Measurements from ENCODE around the gene PRXL2B. TPM values are rescaled to one million over a fixed set of nuclear protein-coding genes. Genes with fewer than 3 reads are reported as not detected.
A peak's percentile ranks its signal among the peaks of the same experiment; 100 is the strongest.
"Not testable (repeated sequence)": the region's sequence is repeated elsewhere in the genome, so short reads cannot be mapped to it uniquely, and the experiment has no call there.

PRXL2B gene
- total RNA-seq, 1 donor from 2014 or later, result 43.5 TPM

DNA sequence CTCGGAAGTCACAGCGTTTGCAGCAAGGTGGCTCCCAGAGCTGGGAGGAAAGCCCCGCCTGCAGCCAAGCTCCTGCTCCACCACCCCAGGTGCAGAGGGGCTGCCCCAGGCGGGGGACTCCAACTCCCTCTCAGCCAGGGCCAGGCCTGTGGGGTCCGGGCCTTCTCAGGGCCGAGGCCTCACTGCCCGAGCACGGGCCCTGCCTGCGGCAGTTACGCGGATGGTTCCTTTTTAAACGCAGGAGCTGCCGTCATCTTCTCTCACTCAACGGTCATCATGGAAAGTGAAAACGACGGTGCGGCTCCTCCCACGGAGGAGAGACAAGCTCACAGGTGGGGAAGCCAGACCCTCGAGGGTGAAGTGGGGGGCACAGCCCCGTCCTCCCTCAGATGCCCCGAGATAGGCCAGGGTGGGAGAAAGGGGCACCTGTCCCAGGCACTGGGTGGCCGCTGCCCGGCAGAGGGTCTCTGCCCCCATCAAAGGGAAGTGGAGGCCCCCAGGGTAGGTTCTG is 9.0 kb upstream of the PRXL2B start:
- H3K27me3 Mint-ChIP-seq, result not testable (repeated sequence)
- H3K4me1 Mint-ChIP-seq, result peaks cover 60% of the 10 kb centered on the region
- H3K4me3 Mint-ChIP-seq, result peak overlapping the region; percentile 81
- DNase-seq, result peak; percentile 82
- peaks cover 23% of the 10 kb centered on the region for H3K9me3 Mint-ChIP-seq
- H3K36me3 Mint-ChIP-seq (ENCODE audit: low read depth), result peaks cover 25% of the 10 kb centered on the region
- peak overlapping the region; percentile 99 for H3K27ac Mint-ChIP-seq
- intact Hi-C loops (cut with micrococcal nuclease), result loop anchor here (1.0 kb wide), 1 partner anchor 21 kb away; the partner anchor contains the start of gene TNFRSF14

- H3K27me3 Mint-ChIP-seq, result no peaks in the 10 kb centered on the region
- H3K4me3 Mint-ChIP-seq, result peak overlapping the region; percentile 81
- peaks cover 15% of the 10 kb centered on the region for H3K36me3 Mint-ChIP-seq (ENCODE audit: low read depth)
- H3K9me3 Mint-ChIP-seq, result peaks cover 14% of the 10 kb centered on the region
- no peak for DNase-seq
- H3K4me1 Mint-ChIP-seq, result peaks cover 64% of the 10 kb centered on the region
- peak overlapping the region; percentile 99 for H3K27ac Mint-ChIP-seq
- intact Hi-C loops (cut with micrococcal nuclease), result loop anchor here (1.0 kb wide), 1 partner anchor 22 kb away; the partner anchor contains the start of gene TNFRSF14
Measured at GRCh38 chr1:2578758-2579118, 7.8 kb upstream of the PRXL2B start.

GRCh38 chr1:2580691-2581090 is 5.9 kb upstream of the PRXL2B start:
- peak overlapping the region; percentile 80 for H3K27ac Mint-ChIP-seq

GRCh38 chr1:2582391-2582790 is 4.2 kb upstream of the PRXL2B start:
- intact Hi-C loops (cut with micrococcal nuclease), result loop anchor here (10.0 kb wide), 1 partner anchor 288 kb away; no protein-coding TSS in a partner anchor
- peaks cover 11% of the 10 kb centered on the region for H3K36me3 Mint-ChIP-seq (ENCODE audit: low read depth)
- no peaks in the 10 kb centered on the region for H3K27me3 Mint-ChIP-seq
- H3K4me3 Mint-ChIP-seq, result peak overlapping the region; percentile 11
- peaks cover 8% of the 10 kb centered on the region for H3K9me3 Mint-ChIP-seq
- H3K4me1 Mint-ChIP-seq, result peaks cover 64% of the 10 kb centered on the region
- no peak for DNase-seq
- H3K27ac Mint-ChIP-seq, result peak overlapping the region; percentile 90

More at GRCh38 chr1:2580691-2581090, 5.9 kb upstream of the PRXL2B start:
- Mint-ChIP-seq H3K9me3 (peaks cover 8% of the 10 kb centered on the region), H3K36me3 (ENCODE audit: low read depth) (peaks cover 12% of the 10 kb centered on the region), H3K4me3 (peak overlapping the region; percentile 49), H3K27me3 (no peaks in the 10 kb centered on the region), H3K4me1 (peaks cover 74% of the 10 kb centered on the region)
- no peak for DNase-seq
- intact Hi-C loops (cut with micrococcal nuclease), result loop anchor here (10.0 kb wide), 1 partner anchor 286 kb away; no protein-coding TSS in a partner anchor

- Mint-ChIP-seq H3K27ac (peak overlapping the region; percentile 95), H3K4me3 (peak overlapping the region; percentile 93), H3K9me3 (peaks cover 8% of the 10 kb centered on the region), H3K27me3 (no peaks in the 10 kb centered on the region), H3K4me1 (peaks cover 57% of the 10 kb centered on the region), H3K36me3 (ENCODE audit: low read depth) (peaks cover 13% of the 10 kb centered on the region)
- intact Hi-C loops (cut with micrococcal nuclease), result loop anchor here (10.0 kb wide), 1 partner anchor 289 kb away; no protein-coding TSS in a partner anchor
- DNase-seq, result no peak
Measured at GRCh38 chr1:2583331-2583791, 3.2 kb upstream of the PRXL2B start.

DNA sequence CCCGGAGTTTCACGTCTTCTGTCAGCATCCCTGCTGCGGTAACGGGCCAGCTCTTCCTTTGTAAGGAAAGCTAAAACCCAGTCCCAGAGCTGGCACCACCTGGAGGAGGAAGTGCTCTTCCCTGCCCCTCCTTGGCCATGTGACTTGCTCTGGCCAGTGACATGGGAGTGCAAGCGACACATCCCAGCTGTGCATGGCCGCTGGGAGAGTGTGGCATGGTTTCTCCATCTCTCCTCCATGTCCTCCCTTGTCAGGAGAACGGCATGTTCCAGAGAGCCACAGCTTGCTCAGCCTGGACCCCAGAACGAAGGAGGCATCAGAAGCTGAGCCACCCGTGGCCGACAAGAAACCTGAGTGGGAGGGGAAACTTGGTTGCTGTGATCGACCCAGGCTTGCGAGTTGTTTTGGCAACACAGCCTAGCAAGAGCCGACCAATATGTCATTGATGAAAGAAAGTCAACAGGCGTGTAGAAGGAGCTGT is 2.7 kb upstream of the PRXL2B start:
- Mint-ChIP-seq H3K27ac (peak overlapping the region; percentile 95), H3K36me3 (ENCODE audit: low read depth) (peaks cover 10% of the 10 kb centered on the region), H3K4me1 (peaks cover 51% of the 10 kb centered on the region), H3K27me3 (no peaks in the 10 kb centered on the region), H3K9me3 (peaks cover 6% of the 10 kb centered on the region), H3K4me3 (peak overlapping the region; percentile 93)
- intact Hi-C loops (cut with micrococcal nuclease), result loop anchor here (10.0 kb wide), 1 partner anchor 289 kb away; no protein-coding TSS in a partner anchor
- DNase-seq, result peak; percentile 79

- Mint-ChIP-seq H3K27me3 (no peaks in the 10 kb centered on the region), H3K9me3 (peaks cover 3% of the 10 kb centered on the region), H3K4me3 (peak overlapping the region; percentile 93), H3K36me3 (ENCODE audit: low read depth) (peaks cover 13% of the 10 kb centered on the region), H3K4me1 (peaks cover 47% of the 10 kb centered on the region), H3K27ac (peak overlapping the region; percentile 95)
- no peak for DNase-seq
- intact Hi-C loops (cut with micrococcal nuclease), result loop anchor here (1.0 to 10.0 kb wide), 4 partner anchors 29 to 668 kb away; partner anchors contain the start of genes CALML6, PEX10, TMEM52 and TNFRSF14
Measured at GRCh38 chr1:2584686-2585317, 1.8 kb upstream of the PRXL2B start.

- Mint-ChIP-seq H3K4me1 (peaks cover 43% of the 10 kb centered on the region), H3K27ac (peak overlapping the region; percentile 95), H3K4me3 (peak overlapping the region; percentile 93), H3K27me3 (no peaks in the 10 kb centered on the region), H3K9me3 (peaks cover 3% of the 10 kb centered on the region), H3K36me3 (ENCODE audit: low read depth) (peaks cover 15% of the 10 kb centered on the region)
- intact Hi-C loops (cut with micrococcal nuclease), result loop anchor here (1.0 to 10.0 kb wide), 7 partner anchors 29 to 668 kb away; partner anchors contain the start of genes CALML6, PANK4, PEX10 and TMEM52
- peak; percentile 91 for DNase-seq
Measured at GRCh38 chr1:2585318-2586092, 1.1 kb upstream of the PRXL2B start.

- intact Hi-C loops (cut with micrococcal nuclease), result loop anchor here (5.0 to 10.0 kb wide), 3 partner anchors 175 to 670 kb away; partner anchors contain the start of genes CALML6, PEX10 and TMEM52
- no peak for DNase-seq
- Mint-ChIP-seq H3K36me3 (ENCODE audit: low read depth) (peaks cover 12% of the 10 kb centered on the region), H3K27me3 (no peaks in the 10 kb centered on the region), H3K4me1 (peaks cover 28% of the 10 kb centered on the region), H3K27ac (peak overlapping the region; percentile 48), H3K9me3 (no peaks in the 10 kb centered on the region), H3K4me3 (peak overlapping the region; percentile 93)
Measured at GRCh38 chr1:2587071-2587859, 688 bp downstream of the PRXL2B start.

DNA sequence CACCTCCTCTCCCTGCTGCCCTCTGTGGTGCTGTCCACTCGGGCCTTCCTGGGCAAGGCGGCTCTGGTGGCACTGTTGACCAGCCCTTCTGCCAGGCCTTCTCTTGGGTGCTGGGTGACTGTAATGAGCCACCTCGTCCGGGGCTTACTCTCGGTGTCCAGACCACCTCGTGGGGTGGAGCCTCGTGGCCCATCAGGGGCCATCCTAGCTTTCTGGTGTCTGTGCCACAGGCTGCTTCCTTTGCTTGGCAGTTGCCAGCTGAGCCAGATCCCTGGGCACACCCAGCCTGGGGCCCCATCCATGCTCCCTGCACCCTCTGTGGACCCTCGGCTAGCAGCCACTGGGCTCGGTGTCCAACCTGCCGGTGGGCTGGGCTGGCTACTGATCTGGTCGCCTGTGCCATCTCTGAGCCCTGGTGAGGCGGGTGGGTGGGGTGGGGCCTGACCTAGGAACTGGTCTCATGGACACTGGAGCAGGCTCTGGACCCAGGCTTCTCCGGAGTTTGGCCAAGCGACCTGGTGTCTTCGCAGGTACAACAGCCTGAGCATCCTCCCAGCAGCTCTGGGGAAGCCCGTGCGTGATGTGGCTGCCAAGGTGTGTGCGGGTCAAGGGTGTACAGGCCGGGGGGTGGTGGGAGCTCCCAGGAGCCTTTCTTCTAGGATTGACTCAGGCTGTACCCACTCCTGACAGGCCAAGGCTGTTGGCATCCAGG is 1.4 kb downstream of the PRXL2B start:
- Mint-ChIP-seq H3K9me3 (no peaks in the 10 kb centered on the region), H3K36me3 (ENCODE audit: low read depth) (peaks cover 12% of the 10 kb centered on the region), H3K27me3 (no peaks in the 10 kb centered on the region), H3K4me3 (peak overlapping the region; percentile 93), H3K27ac (no peak overlapping the region), H3K4me1 (peaks cover 26% of the 10 kb centered on the region)
- intact Hi-C loops (cut with micrococcal nuclease), result loop anchor here (5.0 to 10.0 kb wide), 3 partner anchors 176 to 671 kb away; partner anchors contain the start of genes CALML6, PEX10 and TMEM52
- no peak for DNase-seq

- Mint-ChIP-seq H3K9me3 (no peaks in the 10 kb centered on the region), H3K27ac (no peak overlapping the region), H3K36me3 (ENCODE audit: low read depth) (peaks cover 12% of the 10 kb centered on the region), H3K4me1 (peaks cover 18% of the 10 kb centered on the region), H3K4me3 (no peak overlapping the region), H3K27me3 (no peaks in the 10 kb centered on the region)
- intact Hi-C loops (cut with micrococcal nuclease), result loop anchor here (5.0 to 10.0 kb wide), 3 partner anchors 177 to 672 kb away; partner anchors contain the start of genes CALML6, PEX10 and TMEM52
- DNase-seq, result no peak
Measured at GRCh38 chr1:2588661-2589430, 2.3 kb downstream of the PRXL2B start.

Data from activated CD4-positive, alpha-beta T cell treated with anti-CD3 and anti-CD28 coated beads, Interleukin-2, amount 10 ng/mL, durations not matched to agents 24 days and 14 days (primary cell).